Stromal cell of bone marrow (primary cell): ENCODE results near the gene EXOC2.
A peak's percentile ranks its signal among the peaks of the same experiment; 100 is the strongest.

ENCODE experiments used
- DNase-seq: peaks from one replicate; pipeline ENCODE4 v3.0.0-alpha.2; 2012; ENCODE audit warnings: low read depth

Gene EXOC2

GRCh38 chr6:692858-693722 is at the start of gene EXOC2:
EXOC2 (minus strand) TSS chr6:693139; CDS start chr6:637818, 55,321 bp downstream.
- peak; percentile 65 for DNase-seq

DNA sequence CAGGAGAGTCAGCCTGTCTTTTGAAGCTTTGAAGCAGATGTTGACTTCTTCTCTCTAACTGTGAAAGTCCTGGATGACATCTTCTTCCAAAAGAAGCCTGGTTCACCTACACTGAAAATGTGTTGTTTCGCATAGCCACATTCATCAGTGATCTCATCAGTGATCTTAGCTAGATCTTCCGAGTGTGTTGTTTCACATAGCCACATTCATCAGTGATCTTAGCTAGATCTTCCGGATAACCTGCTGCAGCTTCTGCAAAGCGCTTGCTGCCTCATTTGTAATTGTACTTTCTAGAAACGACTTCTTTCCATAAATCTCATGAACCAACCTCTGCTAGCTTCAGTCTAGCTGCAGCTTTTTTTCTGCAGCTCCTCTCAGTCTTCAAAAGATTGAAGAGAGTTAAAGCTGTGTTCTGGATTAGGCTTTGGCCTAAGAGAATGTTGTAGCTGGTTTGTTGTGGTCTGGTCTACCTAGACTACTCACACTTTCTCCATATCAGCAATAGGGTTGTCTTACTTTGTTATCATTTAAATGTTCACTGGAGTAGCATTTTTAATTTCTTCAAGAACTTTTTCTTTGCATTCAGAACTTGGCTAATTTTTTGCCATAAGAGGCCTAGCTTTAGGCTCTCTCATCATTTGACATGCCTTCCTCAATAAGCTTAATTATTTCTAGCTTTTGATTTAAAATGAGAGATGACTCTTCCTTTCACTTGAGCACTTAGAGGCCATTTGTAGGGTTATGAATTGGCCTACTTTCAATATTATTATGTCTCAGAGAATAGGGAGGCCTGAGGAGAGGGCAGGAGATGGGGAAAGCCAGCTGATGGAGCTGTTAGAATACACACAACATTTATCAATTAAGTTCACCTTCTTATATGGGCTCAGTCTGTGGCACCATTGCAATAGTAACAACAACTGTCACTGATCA is 48.7 kb upstream of the EXOC2 start:
- DNase-seq, result no peak

DNA sequence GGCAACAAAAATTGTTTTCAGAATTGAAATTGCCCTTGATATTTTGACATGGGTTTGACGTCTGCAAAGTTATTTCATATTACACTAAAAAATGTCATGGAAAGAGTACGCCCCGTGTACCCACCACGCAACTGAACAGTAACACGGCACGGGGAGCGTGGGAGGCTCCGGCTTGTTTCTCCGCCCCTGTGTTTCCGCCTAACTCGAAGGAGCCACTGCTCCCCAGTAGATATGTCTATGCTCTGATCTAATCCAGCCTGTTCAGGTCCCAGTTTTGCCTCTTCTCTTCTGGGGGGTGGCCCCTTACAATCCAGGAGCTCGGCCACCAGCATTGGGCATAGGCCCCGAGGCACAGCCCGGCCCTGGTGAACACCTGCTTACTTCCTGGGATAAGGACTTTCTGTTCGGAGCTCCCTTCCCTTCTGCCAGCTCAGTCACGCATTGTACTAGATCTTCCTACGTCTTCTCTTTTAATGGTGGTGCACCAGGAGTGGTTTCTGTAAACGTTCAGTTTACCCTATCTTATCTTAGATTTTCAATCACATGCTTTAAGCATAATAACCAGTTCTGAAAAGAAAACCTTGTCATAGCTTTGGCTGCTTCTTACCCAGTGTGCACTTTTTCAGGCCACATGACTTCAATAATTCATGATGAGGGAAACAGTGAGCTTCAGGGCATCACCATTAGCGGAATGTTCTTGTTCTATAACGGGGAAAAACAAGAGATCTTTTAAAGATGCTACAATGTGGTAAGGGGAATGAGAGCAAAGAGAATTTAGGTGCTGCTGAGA is 43.9 kb upstream of the EXOC2 start:
- no peak for DNase-seq

- DNase-seq, result no peak
Observed at GRCh38 chr6:733431-734219, 40.7 kb upstream of the EXOC2 start.

DNA sequence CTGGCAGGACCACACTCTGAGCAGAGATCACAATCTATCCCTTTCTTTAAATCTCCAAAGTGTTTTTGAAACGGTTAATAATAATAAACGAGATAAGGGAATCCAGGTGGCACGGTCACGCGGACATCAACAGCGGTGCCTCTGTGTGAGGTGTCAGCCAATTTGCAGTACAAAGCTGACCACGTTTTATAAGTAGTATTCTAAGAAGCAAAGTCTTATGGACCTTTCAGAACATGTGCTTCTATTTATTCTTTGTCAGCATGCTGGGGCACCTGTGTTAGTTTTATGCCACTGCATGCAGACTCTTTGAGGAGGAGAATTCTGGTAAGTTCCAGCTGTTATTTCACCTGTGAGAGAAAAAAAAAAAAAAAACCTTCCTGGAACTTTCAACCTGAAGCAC is 39.0 kb upstream of the EXOC2 start:
- DNase-seq, result no peak

DNA sequence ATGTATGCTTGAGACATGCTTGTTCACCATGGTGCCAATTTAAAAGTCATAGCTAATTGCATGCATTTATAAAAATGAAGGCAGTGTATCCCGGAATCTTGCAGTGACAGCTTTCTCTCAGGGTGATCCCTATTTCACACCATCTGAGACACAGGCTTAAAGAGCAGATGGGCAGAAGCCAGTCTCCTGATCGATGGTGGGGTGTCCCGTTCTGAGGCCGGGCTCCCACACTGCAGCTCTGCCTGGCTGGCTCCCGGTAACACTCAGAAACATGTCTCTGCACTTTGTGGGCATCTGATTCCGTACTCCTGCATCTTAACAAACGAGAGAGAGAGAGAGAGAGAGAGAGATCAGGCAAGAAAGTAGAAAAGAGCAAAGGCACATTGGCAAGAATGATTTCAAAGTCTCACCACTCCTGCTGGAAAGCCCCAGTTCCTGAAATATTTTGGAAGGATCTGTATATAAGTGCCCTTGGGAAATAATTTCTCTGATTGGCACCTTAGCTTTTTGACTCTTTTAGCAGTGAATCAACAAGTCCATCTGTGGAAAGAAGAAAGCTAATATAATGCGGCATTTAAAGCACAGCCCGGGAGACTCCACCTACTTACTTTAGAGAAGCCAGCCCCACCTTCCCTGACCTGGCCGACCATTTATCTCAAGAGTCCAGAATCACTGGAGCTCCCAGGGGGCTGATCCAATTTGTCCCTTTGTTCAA is 36.8 kb upstream of the EXOC2 start:
- no peak for DNase-seq

DNA sequence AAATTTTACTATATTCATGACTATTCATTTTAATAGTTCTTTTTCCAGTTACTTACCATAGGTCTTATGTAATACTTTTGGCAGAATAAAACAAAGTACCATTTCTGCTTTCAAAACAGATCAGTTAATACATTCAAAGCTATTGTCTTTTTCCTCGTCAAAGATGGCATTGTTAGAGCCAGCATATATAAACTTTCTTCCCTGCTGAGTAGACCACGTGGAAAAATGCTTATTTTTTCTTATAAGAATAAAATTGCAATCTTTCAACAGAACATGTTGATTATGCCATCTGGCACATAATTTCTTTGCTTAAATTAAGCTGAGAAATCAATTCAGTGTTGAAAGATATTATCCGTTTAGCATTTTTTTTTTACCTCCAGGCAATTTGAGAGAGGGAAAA is 34.9 kb upstream of the EXOC2 start:
- DNase-seq, result no peak

DNA sequence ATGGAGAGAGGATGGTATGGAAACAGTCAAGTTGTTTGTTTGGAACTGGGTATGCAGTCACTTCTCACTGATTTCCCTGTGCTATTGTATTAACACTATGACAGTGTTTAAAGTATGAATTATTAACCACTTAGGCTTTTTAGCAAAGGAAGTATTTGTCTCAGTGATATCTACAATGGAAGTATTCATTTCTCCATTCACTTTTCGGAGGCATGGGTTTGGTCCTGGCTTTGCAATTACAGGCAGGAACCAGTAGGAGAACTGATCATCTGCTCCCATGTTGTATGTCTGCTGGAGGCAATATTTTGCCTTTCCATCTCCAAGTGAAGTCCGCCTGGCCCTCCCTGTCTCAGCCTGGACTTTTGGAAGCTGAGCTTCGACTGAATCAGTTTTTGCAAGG is 30.6 kb upstream of the EXOC2 start:
- no peak for DNase-seq

GRCh38 chr6:722608-723007 is 29.7 kb upstream of the EXOC2 start:
- peak; percentile 22 for DNase-seq

DNA sequence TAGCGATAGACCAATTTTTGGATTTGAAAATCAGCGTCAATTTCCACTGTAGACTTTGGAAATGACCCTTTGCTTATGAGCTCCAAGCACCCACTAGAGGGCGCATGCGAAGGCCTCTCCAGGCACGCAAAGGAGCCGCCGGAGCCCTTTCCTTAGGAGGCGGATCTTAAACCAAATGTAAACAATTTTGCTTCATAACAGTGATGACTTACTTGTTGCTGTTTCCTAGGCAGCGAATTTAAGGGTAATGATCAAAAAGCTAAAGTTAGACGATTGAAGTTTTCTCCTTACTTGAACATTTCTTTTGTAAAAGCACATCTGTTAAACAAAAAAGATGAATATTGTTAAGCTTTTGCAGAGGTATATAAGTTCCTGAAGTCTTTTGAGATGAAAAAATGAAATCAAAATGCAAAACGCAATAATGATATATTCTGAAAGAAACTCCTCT is 29.2 kb upstream of the EXOC2 start:
- peak; percentile 69 for DNase-seq

DNA sequence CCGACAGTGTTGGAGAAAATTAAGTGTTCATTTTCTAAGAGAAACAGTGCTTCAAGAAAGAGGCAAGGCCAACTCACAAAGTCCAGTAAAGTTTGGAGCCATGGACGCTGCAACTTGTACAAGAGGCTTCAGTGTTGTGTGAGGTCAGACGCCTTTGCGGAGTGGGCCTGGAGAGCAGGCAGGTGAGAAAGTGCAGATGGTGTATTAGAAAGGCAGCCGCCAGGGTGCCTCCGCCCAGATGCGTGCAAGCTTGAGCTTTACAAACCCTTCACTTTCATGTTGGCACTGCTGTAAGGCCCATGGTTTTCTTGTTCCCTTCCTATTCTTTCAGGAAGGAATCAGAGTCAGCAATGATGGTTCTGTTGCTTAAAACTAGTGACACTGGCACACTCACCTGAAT is 25.4 kb upstream of the EXOC2 start:
- DNase-seq, result no peak

DNA sequence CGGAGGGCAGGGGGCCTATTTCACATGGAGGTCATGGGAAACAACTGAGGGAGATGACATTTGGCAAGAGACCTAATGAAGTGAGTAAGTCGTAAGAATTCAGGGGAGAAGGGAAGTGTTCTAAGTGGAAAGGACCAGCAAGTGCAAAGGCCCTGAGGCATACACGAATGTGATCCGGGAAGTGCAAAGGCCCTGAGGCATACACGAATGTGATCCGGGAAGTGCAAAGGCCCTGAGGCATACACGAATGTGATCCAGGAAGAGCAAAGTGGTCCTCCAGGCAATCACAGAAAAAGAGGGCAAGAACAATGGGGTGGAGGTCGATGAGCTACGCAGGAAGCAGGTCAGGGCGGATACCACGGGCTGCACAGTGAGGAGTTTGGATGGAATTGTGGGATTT is 24.2 kb upstream of the EXOC2 start:
- no peak for DNase-seq

DNA sequence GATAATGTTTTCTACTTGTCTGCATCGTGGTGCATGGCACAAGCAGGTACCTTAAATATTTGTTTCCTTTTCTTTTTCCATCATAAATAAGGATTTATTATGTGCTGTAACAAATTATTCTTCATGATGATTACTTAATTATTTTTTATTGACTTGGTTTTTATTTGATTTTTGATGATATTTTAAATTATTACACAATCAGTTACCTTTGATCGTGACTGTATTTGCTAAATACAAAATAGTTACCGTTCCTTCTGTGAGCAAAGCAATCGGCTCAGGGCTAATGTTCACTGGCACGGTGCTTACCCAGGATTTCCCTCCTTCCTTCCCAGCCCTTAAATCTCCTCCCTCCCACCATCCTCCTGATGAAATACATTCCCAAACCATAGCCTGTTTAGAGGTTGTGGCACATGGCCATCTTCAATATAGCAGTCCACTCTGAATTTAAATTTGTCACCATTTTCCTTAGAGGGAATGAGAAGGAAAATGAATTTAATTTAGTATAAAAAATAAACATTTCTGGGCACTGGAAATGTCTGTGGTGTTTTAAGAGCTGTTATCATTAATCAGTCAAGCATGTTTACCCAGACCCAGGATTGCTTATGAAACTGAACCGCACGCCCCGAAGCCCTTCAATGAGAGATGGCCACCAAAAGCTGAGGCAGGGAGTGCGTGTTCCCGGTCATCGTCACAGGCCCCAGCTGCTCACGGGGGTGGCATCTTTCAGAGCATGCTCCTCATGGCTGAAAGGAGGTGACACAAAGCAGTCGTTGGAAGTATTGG is 23.0 kb upstream of the EXOC2 start:
- DNase-seq, result no peak

DNA sequence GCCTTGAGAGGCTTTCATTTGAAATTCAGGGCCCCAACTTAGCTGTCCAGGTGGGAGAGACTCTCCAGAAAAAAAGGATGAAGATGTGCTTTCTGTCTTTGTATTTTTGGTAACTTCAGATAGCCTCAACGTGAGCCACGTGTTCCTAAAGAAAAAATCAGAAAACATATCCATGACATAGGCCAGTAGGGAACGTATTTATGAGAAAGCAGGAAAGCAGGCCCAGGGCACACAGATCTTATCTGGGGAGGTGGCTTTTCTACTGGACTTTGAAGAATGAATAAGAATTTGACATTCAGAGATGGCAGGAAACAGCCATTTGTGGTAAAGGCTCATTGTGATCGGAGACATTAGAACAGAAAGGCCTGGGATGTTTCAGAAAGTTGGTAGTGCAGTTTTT is 21.2 kb upstream of the EXOC2 start:
- DNase-seq, result no peak

GRCh38 chr6:713351-713750 is 20.4 kb upstream of the EXOC2 start:
- no peak for DNase-seq

DNA sequence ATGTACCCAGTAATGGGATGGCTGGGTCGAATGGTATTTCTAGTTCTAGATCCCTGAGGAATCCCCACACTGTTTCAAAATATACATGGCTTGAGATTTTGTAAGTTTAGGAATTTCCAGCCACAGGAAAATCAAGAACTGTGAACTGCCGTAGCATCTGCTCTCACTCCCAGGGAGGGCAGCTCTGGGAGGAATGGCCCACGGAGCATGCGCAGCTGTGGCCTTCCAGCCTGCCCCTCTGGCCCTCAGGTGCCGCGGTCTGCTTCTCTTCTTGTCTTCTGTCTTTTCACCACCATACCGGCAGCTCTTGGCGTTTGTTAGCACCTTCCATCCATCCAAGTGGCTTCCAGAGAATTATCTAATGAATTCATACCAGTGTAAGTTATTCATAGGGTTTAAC is 19.9 kb upstream of the EXOC2 start:
- DNase-seq, result no peak

GRCh38 chr6:711925-712324 is 19.0 kb upstream of the EXOC2 start:
- no peak for DNase-seq

GRCh38 chr6:710601-711571 is 17.9 kb upstream of the EXOC2 start:
- DNase-seq, result peak; percentile 35
